CD4-positive, CD25-positive, alpha-beta regulatory T cell (primary cell): Measurements from ENCODE around the gene NPFF. TPM values are rescaled to one million over a fixed set of nuclear protein-coding genes. Genes with fewer than 3 reads are reported as not detected.

Source experiments
- ATAC-seq, 2 donors: fragments of 150-1000 bp; cut with Tn5 transposase; one replicate each; pipeline ENCODE4 v1.10.0; 2021; ENCODE audit warnings: low read depth in 2 of 2, moderate number of reproducible peaks in 2 of 2, moderate library complexity in 1 of 2
- DNase-seq, 3 donors: peaks; one replicate each; pipeline versions ENCODE4 v3.0.0 to v3.0.0-alpha.2; 2012 to 2022; ENCODE audit warnings: mixed read lengths in 1 of 3
- H3K27ac ChIP-seq: one replicate; pipeline ENCODE4 v1.7.0; 2013; ENCODE audit warnings: mild to moderate bottlenecking, low read length; ENCODE audit not compliant: insufficient read depth, poor library complexity, severe bottlenecking
- H3K27me3 ChIP-seq: one replicate; pipeline ENCODE4 v1.7.0; 2013; ENCODE audit warnings: low read length; ENCODE audit not compliant: control insufficient read depth, insufficient read depth
- H3K36me3 ChIP-seq: one replicate; pipeline ENCODE4 v1.7.0; 2013; ENCODE audit warnings: mild to moderate bottlenecking, low read length, moderate library complexity; ENCODE audit not compliant: control insufficient read depth, insufficient read depth
- H3K4me1 ChIP-seq: 2 replicates; pipeline ENCODE4 v1.7.0; 2013; ENCODE audit warnings: mild to moderate bottlenecking, low read length; ENCODE audit not compliant: insufficient read depth, control insufficient read depth, poor library complexity, severe bottlenecking
- H3K4me3 ChIP-seq: one replicate; pipeline ENCODE4 v1.7.0; 2013; ENCODE audit warnings: low read depth, mild to moderate bottlenecking, low read length, moderate library complexity
- H3K9me3 ChIP-seq, 2 experiments: 1 replicate in 1 of 2; 2 replicates in 1 of 2; pipeline ENCODE4 v1.7.0; 2013; ENCODE audit warnings: low read length in 2 of 2, mild to moderate bottlenecking in 1 of 2, moderate library complexity in 1 of 2; ENCODE audit not compliant: control insufficient read depth in 2 of 2
- H3K27ac Mint-ChIP-seq, 3 donors: one replicate each; pipeline ENCODE4 v1.8.0; 2020 to 2022; ENCODE audit warnings: mild to moderate bottlenecking in 3 of 3, mixed read lengths in 3 of 3, moderate library complexity in 2 of 3
- H3K27me3 Mint-ChIP-seq: one replicate; pipeline ENCODE4 v1.8.0; 2022; ENCODE audit warnings: mild to moderate bottlenecking, mixed read lengths
- H3K36me3 Mint-ChIP-seq: one replicate; pipeline ENCODE4 v1.8.0; 2020; ENCODE audit warnings: mixed read lengths
- H3K4me1 Mint-ChIP-seq, 4 donors: one replicate each; pipeline ENCODE4 v1.8.0; 2020 to 2022; ENCODE audit warnings: mixed read lengths in 4 of 4, mild to moderate bottlenecking in 1 of 4
- H3K4me3 Mint-ChIP-seq, 4 donors: one replicate each; pipeline ENCODE4 v1.8.0; 2020 to 2022; ENCODE audit warnings: mild to moderate bottlenecking in 4 of 4, mixed read lengths in 4 of 4, moderate library complexity in 3 of 4
- H3K9me3 Mint-ChIP-seq, 7 donors: one replicate each; pipeline ENCODE4 v1.8.0; 2020 to 2022; ENCODE audit warnings: mixed read lengths in 7 of 7, mild to moderate bottlenecking in 3 of 7, moderate library complexity in 2 of 7
- polyA plus RNA-seq, 4 donors: library from polyadenylated mRNA; unstranded; fragments of 300-500 nt; fragmentation: Illumina TruSeq; gene quantifications; one replicate each; pipeline ENCODE4 v1.2.3, GENCODE V29; 2021
- total RNA-seq: library from RNA; stranded (reverse); gene quantifications from one replicate; pipeline ENCODE4 v1.2.3, GENCODE V29; 2022

The NPFF gene
- total and polyA plus RNA-seq, 5 donors from 2014 or later = not detected

DNA sequence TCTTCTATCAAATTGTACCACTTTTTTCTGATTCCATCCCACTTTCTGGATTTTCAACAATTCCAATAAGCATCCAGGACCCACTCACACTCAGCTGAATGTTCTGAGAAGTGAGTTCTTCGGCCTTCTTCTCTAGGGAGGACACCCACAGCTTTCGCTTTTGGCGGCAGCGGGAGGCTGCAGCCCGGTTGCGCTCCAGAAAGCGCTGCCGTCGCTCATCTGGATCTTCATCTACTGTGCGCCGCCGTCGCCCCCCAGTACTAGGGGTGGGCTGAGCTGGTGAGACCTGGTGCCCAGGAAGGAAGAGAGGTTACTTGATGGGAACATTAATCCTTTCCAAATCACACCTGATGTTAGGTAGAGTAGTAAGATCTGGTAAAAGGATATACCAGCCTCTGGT, 17.2 kb upstream of the NPFF start:
- no peak for ATAC-seq
- no peaks in the 10 kb centered on the region for H3K4me1 Mint-ChIP-seq

DNA sequence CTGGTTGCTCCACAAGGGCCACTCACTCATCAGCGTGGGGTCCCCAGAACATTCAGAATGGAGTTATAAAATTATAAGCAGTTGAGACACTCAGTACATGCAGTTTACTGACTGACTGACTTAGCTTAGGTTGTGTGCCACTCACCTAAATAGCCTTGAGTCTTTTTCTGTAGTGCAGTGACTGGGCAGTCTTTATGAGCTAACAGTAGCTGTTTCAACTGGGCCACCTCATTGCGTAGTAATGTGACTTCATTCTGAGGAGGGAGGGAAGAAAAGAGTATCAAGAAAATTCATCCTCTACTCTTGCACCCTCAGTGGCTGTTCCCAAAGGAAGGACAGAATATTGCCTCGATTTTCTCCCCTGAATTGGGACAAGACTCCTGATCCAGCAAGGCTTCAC, 15.8 kb upstream of the NPFF start:
- Histone ChIP-seq H3K36me3 (peaks cover 66% of the 10 kb centered on the region), H3K27me3 (no peaks in the 10 kb centered on the region), H3K4me3 (no peak overlapping the region), H3K9me3 (no peaks in the 10 kb centered on the region), H3K27ac (no peak overlapping the region), H3K4me1 (no peaks in the 10 kb centered on the region)
- no peaks in the 10 kb centered on the region for H3K9me3 Mint-ChIP-seq
- no peak for DNase-seq
- H3K36me3 Mint-ChIP-seq = peaks cover 33% of the 10 kb centered on the region
- no peaks in the 10 kb centered on the region for H3K27me3 Mint-ChIP-seq
- no peaks in the 10 kb centered on the region for H3K4me1 Mint-ChIP-seq
- H3K4me3 Mint-ChIP-seq = no peak overlapping the region
- H3K27ac Mint-ChIP-seq = no peak overlapping the region
- no peak for ATAC-seq

More for the DNA sequence above, 17.2 kb upstream of the NPFF start:
- Histone ChIP-seq H3K4me3 (no peak overlapping the region), H3K27me3 (no peaks in the 10 kb centered on the region), H3K4me1 (no peaks in the 10 kb centered on the region), H3K9me3 (no peaks in the 10 kb centered on the region), H3K36me3 (peaks cover 59% of the 10 kb centered on the region), H3K27ac (no peak overlapping the region)
- DNase-seq = no peak
- Mint-ChIP-seq H3K4me3 (no peak overlapping the region), H3K36me3 (peaks cover 33% of the 10 kb centered on the region), H3K9me3 (no peaks in the 10 kb centered on the region), H3K27me3 (no peaks in the 10 kb centered on the region), H3K27ac (no peak overlapping the region)

DNA sequence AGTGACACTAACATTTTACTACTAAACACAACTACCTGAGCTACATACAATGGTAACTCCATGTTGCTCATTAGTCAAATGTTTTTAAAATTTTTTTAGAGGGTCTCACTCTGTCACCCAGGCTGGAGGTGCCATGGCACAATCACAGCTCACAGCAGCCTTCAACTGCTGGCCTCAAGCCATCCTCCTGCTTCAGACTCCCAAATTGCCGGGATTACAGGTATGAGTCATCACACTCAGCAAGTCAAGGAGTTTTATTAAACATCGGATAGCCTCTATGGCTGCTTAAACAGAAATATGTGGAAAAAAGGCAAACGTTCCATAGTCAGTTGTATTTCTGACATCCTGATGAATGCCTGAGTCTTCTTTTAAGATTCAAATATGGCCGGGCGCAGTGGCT, 11.1 kb upstream of the NPFF start:
- DNase-seq (no peak), ATAC-seq (no peak)
- peaks cover 48% of the 10 kb centered on the region for H3K36me3 Mint-ChIP-seq

DNA sequence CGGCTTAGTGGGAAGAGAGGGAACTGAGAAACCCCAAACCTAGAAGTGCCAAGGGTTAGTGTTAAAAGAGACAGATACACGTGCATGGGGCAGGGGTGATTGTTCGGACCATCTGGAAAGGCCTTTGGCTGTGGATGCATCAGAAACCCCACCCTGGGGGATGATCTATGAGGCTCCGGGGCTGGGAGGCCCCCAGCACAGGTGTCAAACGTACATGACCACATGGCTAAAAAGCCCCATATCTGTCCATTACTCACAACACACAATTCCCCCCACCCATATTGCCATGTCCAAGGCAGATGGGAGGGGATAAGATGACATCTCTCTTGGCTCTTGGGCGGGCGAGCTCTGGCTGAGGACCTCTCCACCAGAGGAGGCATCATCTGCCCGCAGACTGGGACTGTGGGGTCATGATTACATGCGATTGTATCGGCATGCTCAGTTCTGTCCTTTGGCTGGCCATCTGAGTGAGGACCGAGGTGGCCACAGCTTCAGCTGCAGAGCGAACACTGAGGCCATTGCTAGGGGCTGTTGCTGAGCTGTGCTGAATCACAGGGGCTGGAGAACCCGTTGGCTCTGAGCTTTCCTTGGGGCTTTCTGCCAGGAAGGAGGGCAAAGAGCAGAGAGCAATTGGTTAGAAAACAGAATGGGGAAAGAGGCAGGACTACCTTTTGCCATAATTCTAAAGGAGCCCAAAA, 9.6 kb upstream of the NPFF start:
- H3K27ac Mint-ChIP-seq = peak overlapping the region in 2 of 3 donors; percentile 55 to 69
- H3K4me1 ChIP-seq = no peaks in the 10 kb centered on the region
- no peaks in the 10 kb centered on the region for H3K9me3 ChIP-seq
- no peak for DNase-seq
- H3K27me3 Mint-ChIP-seq = no peaks in the 10 kb centered on the region
- H3K36me3 Mint-ChIP-seq = peaks cover 41% of the 10 kb centered on the region
- ATAC-seq = no peak
- H3K9me3 Mint-ChIP-seq = no peaks in the 10 kb centered on the region
- no peak overlapping the region for H3K4me3 Mint-ChIP-seq
- no peak overlapping the region for H3K27ac ChIP-seq
- peaks cover 75% of the 10 kb centered on the region for H3K36me3 ChIP-seq
- no peak overlapping the region for H3K4me3 ChIP-seq
- H3K27me3 ChIP-seq = no peaks in the 10 kb centered on the region
- H3K4me1 Mint-ChIP-seq = no peaks in the 10 kb centered on the region

More for the DNA sequence above, 11.1 kb upstream of the NPFF start:
- no peak overlapping the region for H3K4me3 Mint-ChIP-seq
- Histone ChIP-seq H3K27me3 (no peaks in the 10 kb centered on the region), H3K4me1 (no peaks in the 10 kb centered on the region), H3K4me3 (no peak overlapping the region), H3K27ac (no peak overlapping the region), H3K9me3 (no peaks in the 10 kb centered on the region), H3K36me3 (peaks cover 80% of the 10 kb centered on the region)
- H3K4me1 Mint-ChIP-seq = no peaks in the 10 kb centered on the region
- no peaks in the 10 kb centered on the region for H3K9me3 Mint-ChIP-seq
- H3K27me3 Mint-ChIP-seq = no peaks in the 10 kb centered on the region
- H3K27ac Mint-ChIP-seq = no peak overlapping the region

DNA sequence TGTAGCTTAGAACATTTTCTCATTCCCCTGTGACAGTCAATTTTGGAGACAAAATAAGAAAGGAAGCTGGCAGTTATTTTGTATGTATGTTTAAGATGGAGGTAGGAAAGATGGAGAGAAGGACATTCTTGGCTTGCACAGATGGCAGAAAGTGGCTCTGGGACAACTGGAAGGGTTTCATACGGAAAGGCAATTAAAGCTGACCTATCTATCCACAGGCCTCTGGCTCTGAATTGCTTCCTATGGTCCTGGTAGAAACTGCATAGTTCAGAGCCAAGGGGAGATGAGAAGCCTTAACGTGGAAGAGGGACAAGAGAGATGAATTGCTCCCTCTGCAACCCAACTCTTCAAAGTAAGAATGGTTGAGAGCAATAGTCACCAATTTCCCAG, 8.0 kb upstream of the NPFF start:
- Mint-ChIP-seq H3K9me3 (no peaks in the 10 kb centered on the region), H3K27ac (peak overlapping the region in 2 of 3 donors; percentile 4 to 45), H3K4me3 (no peak overlapping the region), H3K27me3 (no peaks in the 10 kb centered on the region), H3K4me1 (peaks cover 0 to 4% (median 0%) of the 10 kb centered on the region in 4 donors), H3K36me3 (peaks cover 35% of the 10 kb centered on the region)
- ATAC-seq (no peak), DNase-seq (no peak)
- Histone ChIP-seq H3K27ac (no peak overlapping the region), H3K4me3 (no peak overlapping the region), H3K27me3 (no peaks in the 10 kb centered on the region), H3K36me3 (peaks cover 65% of the 10 kb centered on the region), H3K4me1 (no peaks in the 10 kb centered on the region), H3K9me3 (no peaks in the 10 kb centered on the region)

DNA sequence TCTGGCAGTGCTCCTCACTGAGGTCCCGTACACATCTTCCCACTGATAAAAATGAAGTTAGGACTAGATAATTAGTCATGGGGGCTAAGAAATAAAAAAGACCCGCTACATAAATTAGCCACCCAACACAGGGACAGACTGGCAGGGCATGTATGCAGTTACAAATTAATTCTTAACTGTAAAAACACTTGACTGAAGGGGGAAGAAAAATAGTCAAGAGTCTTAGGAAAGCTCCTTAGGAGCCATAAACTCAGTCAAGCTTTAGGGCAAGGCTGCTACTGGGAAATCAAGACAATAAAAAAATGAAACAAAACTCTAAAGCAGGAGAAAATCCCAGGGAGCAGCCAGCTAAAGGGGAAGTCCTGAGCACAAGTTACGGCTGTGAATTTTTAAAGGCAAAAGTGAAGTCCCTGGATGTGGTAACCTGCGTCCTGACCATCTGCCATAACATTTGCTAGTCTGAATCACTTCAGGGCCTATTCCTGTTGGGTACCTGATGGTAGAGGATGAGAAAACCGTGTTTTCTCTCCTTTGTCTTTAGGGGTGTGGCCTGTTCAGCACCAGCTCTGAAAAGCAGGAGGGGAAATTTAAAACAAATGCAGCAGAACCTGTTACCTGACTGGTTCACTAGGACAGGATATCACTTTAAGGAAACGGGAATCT, 7.5 kb upstream of the NPFF start:
- Mint-ChIP-seq H3K9me3 (no peaks in the 10 kb centered on the region), H3K4me1 (peaks cover 0 to 4% (median 0%) of the 10 kb centered on the region in 4 donors), H3K36me3 (peaks cover 32% of the 10 kb centered on the region), H3K27ac (peak overlapping the region in 2 of 3 donors; percentile 4 to 45), H3K4me3 (no peak overlapping the region), H3K27me3 (no peaks in the 10 kb centered on the region)
- no peak for ATAC-seq
- DNase-seq = no peak
- no peaks in the 10 kb centered on the region for H3K4me1 ChIP-seq
- H3K9me3 ChIP-seq = no peaks in the 10 kb centered on the region
- peaks cover 61% of the 10 kb centered on the region for H3K36me3 ChIP-seq
- H3K27ac ChIP-seq = no peak overlapping the region
- no peak overlapping the region for H3K4me3 ChIP-seq
- H3K27me3 ChIP-seq = no peaks in the 10 kb centered on the region

DNA sequence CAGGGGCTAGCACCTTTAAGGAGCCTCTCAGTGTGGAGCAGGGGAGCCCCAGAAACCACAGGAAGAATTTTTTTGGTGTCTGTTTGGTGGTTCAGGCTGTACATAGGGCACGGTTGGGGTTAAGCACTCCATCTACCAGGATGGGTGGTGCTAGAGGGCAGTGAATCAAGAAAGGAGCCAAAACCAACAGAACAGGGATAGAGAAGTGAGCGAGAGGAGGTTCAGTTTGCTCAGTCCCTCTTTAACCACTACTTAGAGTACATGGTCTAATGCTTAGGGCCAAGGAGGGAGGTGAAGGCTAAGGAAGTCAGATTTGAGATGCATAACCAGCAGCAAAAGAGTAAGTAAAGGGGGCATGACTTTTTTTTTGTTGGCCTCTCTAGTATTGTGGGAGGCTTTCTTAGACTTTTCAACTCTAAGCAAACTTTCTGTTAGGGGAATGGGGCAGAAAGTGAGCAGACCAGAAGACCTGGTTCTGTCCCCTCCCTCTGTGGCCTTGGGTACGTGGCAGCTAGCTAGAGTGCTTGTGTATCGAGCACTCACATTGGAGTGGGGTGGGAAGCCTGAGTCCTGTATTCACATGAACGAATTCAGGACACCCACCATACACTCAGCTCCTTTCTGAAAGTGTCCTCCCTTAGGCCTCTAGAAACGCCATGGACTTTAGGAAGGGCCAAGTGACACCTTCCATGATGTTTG, 6.6 kb upstream of the NPFF start:
- no peaks in the 10 kb centered on the region for H3K27me3 Mint-ChIP-seq
- peaks cover under 1% of the 10 kb centered on the region for H3K4me1 ChIP-seq
- ATAC-seq = no peak

More for the DNA sequence above, 6.6 kb upstream of the NPFF start:
- DNase-seq = no peak
- no peak overlapping the region for H3K4me3 ChIP-seq
- Mint-ChIP-seq H3K4me3 (no peak overlapping the region), H3K27ac (peak overlapping the region in 1 of 3 donors; percentile 69), H3K36me3 (peaks cover 32% of the 10 kb centered on the region), H3K9me3 (no peaks in the 10 kb centered on the region), H3K4me1 (peaks cover 0 to 4% (median 2%) of the 10 kb centered on the region in 4 donors)
- no peaks in the 10 kb centered on the region for H3K9me3 ChIP-seq
- no peak overlapping the region for H3K27ac ChIP-seq
- H3K36me3 ChIP-seq = peaks cover 53% of the 10 kb centered on the region
- no peaks in the 10 kb centered on the region for H3K27me3 ChIP-seq
